Mesendoderm (in vitro differentiated cells): ENCODE results near the gene ZNF792. TPM values are rescaled to one million over a fixed set of nuclear protein-coding genes. Genes with fewer than 3 reads are reported as not detected.

Source experiments
- DNase-seq: peaks from one replicate; pipeline ENCODE4 v3.0.0; 2013
- H2AK5ac ChIP-seq: 2 replicates; pipeline ENCODE4 v1.6.1; 2013; ENCODE audit warnings: low read length, inconsistent platforms
- H2BK120ac ChIP-seq: 2 replicates; pipeline ENCODE4 v1.6.1; 2013; ENCODE audit warnings: low read depth, mild to moderate bottlenecking, low read length, moderate library complexity, mixed read lengths
- H2BK15ac ChIP-seq: replicated peaks from 2 replicates; pipeline ENCODE4 v1.6.1; 2013; ENCODE audit warnings: low read depth, mild to moderate bottlenecking, moderate library complexity
- H2BK5ac ChIP-seq: 2 replicates; pipeline ENCODE4 v1.6.1; 2013; ENCODE audit warnings: low read length, inconsistent platforms
- H3K18ac ChIP-seq: 2 replicates; pipeline ENCODE4 v1.6.1; 2013; ENCODE audit warnings: mild to moderate bottlenecking, low read length, mixed read lengths
- H3K23ac ChIP-seq: one replicate; pipeline ENCODE4 v1.6.1; 2013; ENCODE audit warnings: low read length
- H3K27ac ChIP-seq: 2 replicates; pipeline ENCODE4 v1.5.1; 2013; ENCODE audit warnings: low read depth, mild to moderate bottlenecking, inconsistent platforms, low read length, moderate library complexity
- H3K27me3 ChIP-seq: 2 replicates; pipeline ENCODE4 v1.6.1; 2013; ENCODE audit warnings: low read length, control low read depth, mild to moderate bottlenecking, inconsistent platforms; ENCODE audit not compliant: insufficient read depth, poor library complexity
- H3K36me3 ChIP-seq: 2 replicates; pipeline ENCODE4 v1.6.1; 2013; ENCODE audit warnings: low read length, inconsistent platforms; ENCODE audit not compliant: control insufficient read depth, insufficient read depth
- H3K4ac ChIP-seq: one replicate; pipeline ENCODE4 v1.6.1; 2013; ENCODE audit warnings: low read depth, mild to moderate bottlenecking, low read length, moderate library complexity
- H3K4me1 ChIP-seq: 2 replicates; pipeline ENCODE4 v1.6.1; 2013; ENCODE audit warnings: low read depth, low read length, inconsistent platforms; ENCODE audit not compliant: control insufficient read depth
- H3K4me2 ChIP-seq: 2 replicates; pipeline ENCODE4 v1.6.1; 2013; ENCODE audit warnings: low read length
- H3K4me3 ChIP-seq: 2 replicates; pipeline ENCODE4 v1.5.1; 2013; ENCODE audit warnings: mild to moderate bottlenecking, low read length
- H3K56ac ChIP-seq: one replicate; pipeline ENCODE4 v1.6.1; 2013; ENCODE audit warnings: low read length
- H3K79me1 ChIP-seq: 2 replicates; pipeline ENCODE4 v1.6.1; 2013; ENCODE audit warnings: low read length, inconsistent platforms
- H3K79me2 ChIP-seq: 2 replicates; pipeline ENCODE4 v1.6.1; 2013; ENCODE audit warnings: mild to moderate bottlenecking, low read length; ENCODE audit not compliant: control insufficient read depth, insufficient read depth
- H3K9ac ChIP-seq: 2 replicates; pipeline ENCODE4 v1.6.1; 2013; ENCODE audit warnings: low read length, inconsistent platforms
- H4K5ac ChIP-seq: one replicate; pipeline ENCODE4 v1.6.1; 2013; ENCODE audit warnings: low read length
- H4K8ac ChIP-seq: one replicate; pipeline ENCODE4 v1.6.1; 2013; ENCODE audit warnings: low read depth, mild to moderate bottlenecking, control low read depth, low read length, moderate library complexity
- WGBS: extraction: QIAGEN DNeasy Blood & Tissue Kit; methylation state at CpG from one replicate; pipeline ENCODE4 v1.1.7; 2013; ENCODE audit warnings: low lambda C conversion rate, missing lambda C conversion rate; ENCODE audit not compliant: insufficient coverage; ENCODE audit errors: extremely low coverage; 5-methylcytosine and 5-hydroxymethylcytosine counted together
- polyA plus RNA-seq, 2 experiments: library from polyadenylated mRNA; stranded (reverse); fragments of 200-250 nt; gene quantifications; one replicate each; pipeline ENCODE4 v1.2.3, GENCODE V29; 2013

ZNF792 gene
- polyA plus RNA-seq (2013, experiment 1 of 2) = 5.9 TPM
- polyA plus RNA-seq (2013, experiment 2 of 2) = 5.5 TPM

DNA sequence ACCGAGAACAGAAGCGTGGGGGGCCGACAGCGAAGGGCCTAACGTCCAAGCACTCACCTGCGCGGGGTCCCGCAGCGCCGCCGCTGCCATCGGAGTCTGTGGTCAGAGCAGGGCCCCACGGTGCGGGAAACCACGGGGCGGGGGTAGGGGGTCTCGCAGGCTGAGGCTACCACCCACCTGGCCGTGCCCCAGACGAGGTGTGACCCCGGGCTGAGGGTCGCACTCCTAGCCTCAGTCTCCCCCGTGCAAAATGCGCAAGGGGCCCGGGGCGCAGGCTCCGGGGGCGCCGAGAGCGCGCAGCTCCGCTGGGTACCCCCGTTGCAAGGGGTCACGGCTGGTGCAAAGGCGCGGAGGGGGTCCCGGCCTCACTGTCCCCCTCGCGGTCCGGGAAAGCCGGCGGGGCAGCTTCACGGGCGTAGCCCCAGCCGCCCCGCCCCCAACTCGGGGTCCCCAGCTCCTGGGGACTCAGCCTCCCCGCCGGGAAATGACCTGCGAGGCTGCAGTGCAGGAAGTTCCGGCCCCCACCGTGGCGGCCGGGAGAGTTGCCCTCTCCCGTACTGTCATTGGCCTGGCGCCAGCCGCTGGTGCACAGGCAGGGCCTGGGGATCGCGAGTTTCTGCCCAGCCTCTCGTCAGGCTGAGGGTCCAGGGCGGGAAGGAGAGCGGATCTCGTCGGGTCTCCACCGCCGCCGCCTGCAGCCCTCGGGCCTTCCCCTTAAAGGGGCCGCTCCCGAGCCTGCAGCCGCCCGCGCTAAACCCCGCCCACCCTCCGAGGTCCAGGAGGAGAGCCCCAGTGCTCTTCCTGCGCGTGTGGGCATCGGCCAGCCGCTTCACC lies at the start of gene ZNF792:
Gene ZNF792, minus strand, starts transcription at position 657 of the 834 bp plus-strand sequence. Its CDS starts 567 bp downstream, at position 90.
- Histone ChIP-seq H3K18ac (peak within 1 kb of the TSS; percentile 95), H4K8ac (no peak within 1 kb of the TSS)

GRCh38 chr19:35013041-35013819 lies 49.2 kb upstream of the ZNF792 start:
- DNase-seq = peak; percentile 81
- Histone ChIP-seq H3K79me1 (peaks cover 6% of the 10 kb centered on the region), H3K56ac (peak overlapping the region; percentile 10), H3K4me2 (no peak overlapping the region), H4K8ac (no peak overlapping the region), H3K18ac (no peak overlapping the region), H3K9ac (no peak overlapping the region), H3K4me1 (no peaks in the 10 kb centered on the region), H2AK5ac (no peak overlapping the region), H3K36me3 (peaks cover 26% of the 10 kb centered on the region), H3K4ac (no peak overlapping the region), H3K79me2 (no peaks in the 10 kb centered on the region), H3K23ac (no peak overlapping the region), H3K27me3 (no peaks in the 10 kb centered on the region), H3K27ac (no peak overlapping the region), H3K4me3 (no peak overlapping the region), H2BK5ac (no peak overlapping the region), H2BK15ac (no peak overlapping the region), H4K5ac (no peak overlapping the region), H2BK120ac (no peak overlapping the region)
- no CpG with 5 or more reads among the region's 32 CpGs for WGBS

More for the DNA sequence above, at the start of gene ZNF792:
- H3K4me1 ChIP-seq = peaks cover 4% of the 10 kb centered on the region
- H2BK5ac ChIP-seq = peak within 1 kb of the TSS; percentile 98
- WGBS = no CpG with 5 or more reads among the region's 78 CpGs
- H3K36me3 ChIP-seq = peaks cover 18% of the 10 kb centered on the region
- H3K27me3 ChIP-seq = no peaks in the 10 kb centered on the region
- peak within 1 kb of the TSS; percentile 29 for H3K23ac ChIP-seq
- no peak within 1 kb of the TSS for H4K5ac ChIP-seq
- H3K56ac ChIP-seq = peak within 1 kb of the TSS; percentile 98
- no peak within 1 kb of the TSS for H2BK15ac ChIP-seq
- peak within 1 kb of the TSS; percentile 69 for H2BK120ac ChIP-seq
- peak within 1 kb of the TSS; percentile 86 for H3K27ac ChIP-seq
- peaks cover 26% of the 10 kb centered on the region for H3K79me1 ChIP-seq
- H3K4ac ChIP-seq = peak within 1 kb of the TSS; percentile 92
- peak within 1 kb of the TSS; percentile 97 for H3K9ac ChIP-seq
- peak within 1 kb of the TSS; percentile 65 for H3K4me2 ChIP-seq
- DNase-seq = peak; percentile 91
- H3K4me3 ChIP-seq = peak within 1 kb of the TSS; percentile 97
- peak within 1 kb of the TSS; percentile 88 for H2AK5ac ChIP-seq
- peaks cover 34% of the 10 kb centered on the region for H3K79me2 ChIP-seq

GRCh38 chr19:35011737-35012682 lies 48.0 kb upstream of the ZNF792 start:
- Histone ChIP-seq H4K5ac (no peak overlapping the region), H3K9ac (no peak overlapping the region), H4K8ac (no peak overlapping the region), H3K27ac (no peak overlapping the region), H3K27me3 (no peaks in the 10 kb centered on the region), H2BK5ac (no peak overlapping the region), H3K4ac (no peak overlapping the region), H3K18ac (no peak overlapping the region), H3K4me1 (no peaks in the 10 kb centered on the region), H2AK5ac (no peak overlapping the region), H3K56ac (no peak overlapping the region), H2BK15ac (no peak overlapping the region), H3K79me2 (peaks cover under 1% of the 10 kb centered on the region), H3K4me3 (no peak overlapping the region), H3K23ac (no peak overlapping the region), H2BK120ac (no peak overlapping the region), H3K36me3 (peaks cover 22% of the 10 kb centered on the region), H3K79me1 (peaks cover 6% of the 10 kb centered on the region), H3K4me2 (no peak overlapping the region)
- WGBS = no CpG with 5 or more reads among the region's 18 CpGs
- no peak for DNase-seq

GRCh38 chr19:35011091-35011689 lies 47.2 kb upstream of the ZNF792 start:
- H3K4ac ChIP-seq = no peak overlapping the region
- peaks cover 14% of the 10 kb centered on the region for H3K79me1 ChIP-seq
- no peak overlapping the region for H2BK120ac ChIP-seq
- H3K4me2 ChIP-seq = no peak overlapping the region
- peaks cover 8% of the 10 kb centered on the region for H3K79me2 ChIP-seq
- no peak overlapping the region for H2BK5ac ChIP-seq
- H2BK15ac ChIP-seq = no peak overlapping the region
- no peak overlapping the region for H3K23ac ChIP-seq
- no peak overlapping the region for H3K27ac ChIP-seq
- H3K36me3 ChIP-seq = peaks cover 25% of the 10 kb centered on the region
- no peaks in the 10 kb centered on the region for H3K27me3 ChIP-seq
- no peak overlapping the region for H3K56ac ChIP-seq
- H3K18ac ChIP-seq = no peak overlapping the region
- no peaks in the 10 kb centered on the region for H3K4me1 ChIP-seq
- H3K4me3 ChIP-seq = no peak overlapping the region
- H3K9ac ChIP-seq = no peak overlapping the region
- no peak overlapping the region for H4K5ac ChIP-seq
- WGBS = no CpG with 5 or more reads among the region's 13 CpGs
- no peak overlapping the region for H2AK5ac ChIP-seq
- H4K8ac ChIP-seq = no peak overlapping the region
- no peak for DNase-seq
